HEK293T (cell line): ENCODE measurements around the gene DNAAF1.

Experiments used
- ARNT ChIP-seq: fragments of 450-650 bp; IDR thresholded peaks from 2 replicates; pipeline ENCODE4 v1.6.1; 2017; ENCODE audit warnings: mild to moderate bottlenecking
- CTBP1 ChIP-seq: fragments of 450-650 bp; IDR thresholded peaks from 2 replicates; pipeline ENCODE4 v1.6.1; 2016; ENCODE audit warnings: borderline replicate concordance
- FOXA1 ChIP-seq: fragments of 450-650 bp; IDR thresholded peaks from 2 replicates; pipeline ENCODE4 v1.6.1; 2016; ENCODE audit warnings: mild to moderate bottlenecking
- FOXM1 ChIP-seq: fragments of 450-650 bp; IDR thresholded peaks from 2 replicates; pipeline ENCODE4 v1.6.1; 2017; ENCODE audit warnings: mild to moderate bottlenecking, borderline replicate concordance
- SP1 ChIP-seq: fragments of 450-650 bp; IDR thresholded peaks from 2 replicates; pipeline ENCODE4 v1.6.1; 2017
- SUZ12 ChIP-seq: fragments of 450-650 bp; IDR thresholded peaks from 2 replicates; pipeline ENCODE4 v1.6.1; 2016; ENCODE audit warnings: mild to moderate bottlenecking
- TARDBP ChIP-seq: fragments of 450-650 bp; IDR thresholded peaks from 2 replicates; pipeline ENCODE4 v1.6.1; 2016
- TF ChIP-seq, protein P1 (sequence below): fragments of 450-650 bp; IDR thresholded peaks from 2 replicates; pipeline ENCODE4 v1.6.1; 2016

DNA sequence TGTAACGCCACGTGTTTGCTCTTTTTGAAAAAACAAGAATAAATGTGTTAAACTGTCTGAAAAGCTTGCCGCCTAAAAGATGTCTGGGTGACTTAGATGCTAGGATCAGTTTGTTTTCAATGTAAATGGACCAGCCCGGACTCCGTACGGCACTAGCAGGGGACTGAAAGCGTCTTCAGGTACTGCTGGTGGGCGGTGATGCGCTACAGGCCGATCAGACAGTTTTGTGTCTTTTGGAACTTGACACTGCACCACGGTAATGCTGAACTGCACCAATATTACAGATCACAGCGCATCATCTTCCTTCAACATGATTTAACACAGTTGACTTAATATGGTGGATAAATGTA is 27.6 kb upstream of the DNAAF1 start:
- TF ChIP-seq FOXM1 = no peak
- TF ChIP-seq SUZ12 = no peak
- TF ChIP-seq SP1 = no peak
- no peak for TF ChIP-seq FOXA1
- no peak for TF ChIP-seq CTBP1
- TF ChIP-seq TARDBP = no peak
- TF ChIP-seq, protein P1, sequence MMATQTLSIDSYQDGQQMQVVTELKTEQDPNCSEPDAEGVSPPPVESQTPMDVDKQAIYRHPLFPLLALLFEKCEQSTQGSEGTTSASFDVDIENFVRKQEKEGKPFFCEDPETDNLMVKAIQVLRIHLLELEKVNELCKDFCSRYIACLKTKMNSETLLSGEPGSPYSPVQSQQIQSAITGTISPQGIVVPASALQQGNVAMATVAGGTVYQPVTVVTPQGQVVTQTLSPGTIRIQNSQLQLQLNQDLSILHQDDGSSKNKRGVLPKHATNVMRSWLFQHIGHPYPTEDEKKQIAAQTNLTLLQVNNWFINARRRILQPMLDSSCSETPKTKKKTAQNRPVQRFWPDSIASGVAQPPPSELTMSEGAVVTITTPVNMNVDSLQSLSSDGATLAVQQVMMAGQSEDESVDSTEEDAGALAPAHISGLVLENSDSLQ = no peak
- no peak for TF ChIP-seq ARNT
